Muscle layer of duodenum (tissue), 2 donors: ENCODE measurements around the gene P3H3.

Source experiments
- H3K27ac ChIP-seq: one replicate; pipeline ENCODE4 v1.7.0; 2013; ENCODE audit warnings: mild to moderate bottlenecking, low read length
- H3K27me3 ChIP-seq: one replicate; pipeline ENCODE4 v1.7.0; 2013; ENCODE audit warnings: low read depth, mild to moderate bottlenecking, control low read depth, low read length
- H3K36me3 ChIP-seq, 2 donors: one replicate each; pipeline ENCODE4 v1.7.0; 2013; ENCODE audit warnings: low read length in 2 of 2, control low read depth in 1 of 2, mild to moderate bottlenecking in 1 of 2; ENCODE audit not compliant: insufficient read depth in 2 of 2, control insufficient read depth in 1 of 2
- H3K4me1 ChIP-seq, 2 donors: one replicate each; pipeline ENCODE4 v1.7.0; 2013; ENCODE audit warnings: low read length in 2 of 2, mild to moderate bottlenecking in 2 of 2, control low read depth in 1 of 2, moderate library complexity in 1 of 2; ENCODE audit not compliant: insufficient read depth in 2 of 2, control insufficient read depth in 1 of 2
- H3K4me3 ChIP-seq, 2 donors: one replicate each; pipeline ENCODE4 v1.7.0; 2013; ENCODE audit warnings: low read length in 2 of 2, low read depth in 1 of 2, mild to moderate bottlenecking in 1 of 2
- H3K9me3 ChIP-seq, 2 donors: one replicate each; pipeline ENCODE4 v1.7.0; 2013; ENCODE audit warnings: low read length in 2 of 2, control low read depth in 1 of 2, mild to moderate bottlenecking in 1 of 2; ENCODE audit not compliant: control insufficient read depth in 1 of 2
- donor health status: healthy.

Gene P3H3

DNA sequence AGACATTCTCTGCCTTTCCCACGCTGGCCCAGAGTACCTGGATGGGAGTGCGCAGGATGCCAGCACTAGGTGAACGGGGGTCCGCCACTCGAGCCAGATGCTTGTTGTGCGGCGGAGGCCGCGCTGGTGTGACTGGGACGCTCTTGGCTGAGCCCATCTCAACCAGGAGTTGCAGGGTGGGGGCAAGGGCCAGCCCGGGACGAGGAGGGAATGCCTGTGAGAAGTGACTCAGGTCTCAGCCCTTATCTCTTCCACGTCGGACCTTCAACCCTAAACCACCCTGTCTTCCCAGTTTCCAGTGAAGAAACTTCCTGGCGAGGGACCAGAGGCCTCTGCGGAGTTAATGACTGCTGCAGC, 22.6 kb downstream of the P3H3 start:
- H3K27ac ChIP-seq = peak overlapping the region; percentile 99
- H3K36me3 ChIP-seq = peaks cover 10 to 38% of the 10 kb centered on the region in 2 donors

GRCh38 chr12:6851153-6851920, 23.1 kb downstream of the P3H3 start, which contains the start of gene CDCA3:
Gene CDCA3, minus strand, starts transcription at chr12:6851286. Its CDS starts 334 bp downstream, at chr12:6850952.
- peak within 1 kb of the TSS; percentile 99 for H3K27ac ChIP-seq
- peaks cover 14 to 22% of the 10 kb centered on the region in 2 donors for H3K4me1 ChIP-seq
- no peaks in the 10 kb centered on the region for H3K9me3 ChIP-seq
- peak within 1 kb of the TSS; percentile 89 to 91 for H3K4me3 ChIP-seq
- H3K36me3 ChIP-seq = peaks cover 10 to 38% of the 10 kb centered on the region in 2 donors
- no peaks in the 10 kb centered on the region for H3K27me3 ChIP-seq

More for the DNA sequence above, 22.6 kb downstream of the P3H3 start:
- H3K4me1 ChIP-seq = peaks cover 14 to 22% of the 10 kb centered on the region in 2 donors
- H3K27me3 ChIP-seq = no peaks in the 10 kb centered on the region
- no peaks in the 10 kb centered on the region for H3K9me3 ChIP-seq
- peak overlapping the region; percentile 89 to 91 for H3K4me3 ChIP-seq

GRCh38 chr12:6851921-6852650, 23.9 kb downstream of the P3H3 start, which contains the start of gene USP5:
Gene USP5, plus strand, starts transcription at chr12:6852150. Its CDS starts 30 bp downstream, at chr12:6852180.
- no peaks in the 10 kb centered on the region for H3K9me3 ChIP-seq
- no peaks in the 10 kb centered on the region for H3K27me3 ChIP-seq
- peaks cover 15 to 38% of the 10 kb centered on the region in 2 donors for H3K36me3 ChIP-seq
- peaks cover 14 to 22% of the 10 kb centered on the region in 2 donors for H3K4me1 ChIP-seq
- H3K4me3 ChIP-seq = peak within 1 kb of the TSS; percentile 89 to 91
- peak within 1 kb of the TSS; percentile 99 for H3K27ac ChIP-seq

DNA sequence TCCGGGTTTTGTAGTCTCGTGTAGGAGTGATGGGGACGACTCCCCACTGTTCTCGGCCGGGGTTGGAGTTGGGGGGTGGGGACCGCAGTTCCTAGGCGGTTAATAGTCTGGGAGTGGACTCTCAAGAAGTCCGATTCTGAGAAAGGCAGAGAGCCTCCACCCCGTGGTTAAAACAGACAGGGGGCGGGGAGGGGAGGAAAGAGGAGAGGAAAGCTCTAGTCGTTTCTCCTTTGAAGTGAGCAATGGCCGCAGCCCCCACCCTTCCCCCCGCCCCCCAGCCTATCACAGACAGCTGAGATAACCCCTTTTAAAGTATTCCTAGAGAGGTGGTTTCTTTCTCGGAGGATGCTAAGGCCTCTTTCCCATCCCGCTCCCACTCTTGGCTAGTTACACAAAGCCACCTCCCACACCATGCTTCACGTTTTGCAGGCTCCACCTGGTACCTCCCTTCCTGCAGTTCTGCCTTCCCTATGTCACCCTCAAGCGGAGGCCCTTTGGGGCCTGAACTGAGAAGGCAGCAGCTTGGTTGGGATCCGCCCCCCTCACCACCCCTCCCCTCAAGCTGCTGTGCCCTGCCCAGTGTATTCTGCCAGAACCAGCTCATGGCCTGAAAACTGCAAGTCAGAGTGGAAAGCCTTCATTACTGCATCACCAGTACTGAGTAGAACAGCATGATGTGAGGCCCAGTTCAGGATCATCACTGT, 24.6 kb downstream of the P3H3 start:
- Histone ChIP-seq H3K4me3 (peak overlapping the region; percentile 89 to 91), H3K9me3 (no peaks in the 10 kb centered on the region), H3K4me1 (peaks cover 14 to 22% of the 10 kb centered on the region in 2 donors), H3K27me3 (no peaks in the 10 kb centered on the region), H3K27ac (peak overlapping the region; percentile 40), H3K36me3 (peaks cover 22 to 38% of the 10 kb centered on the region in 2 donors)

GRCh38 chr12:6853626-6854025, 25.4 kb downstream of the P3H3 start:
- Histone ChIP-seq H3K4me3 (peak overlapping the region in 1 of 2 donors; percentile 91), H3K9me3 (no peaks in the 10 kb centered on the region), H3K36me3 (peaks cover 30 to 47% of the 10 kb centered on the region in 2 donors), H3K27ac (peak overlapping the region; percentile 37), H3K27me3 (no peaks in the 10 kb centered on the region), H3K4me1 (peaks cover 14 to 22% of the 10 kb centered on the region in 2 donors)

- Histone ChIP-seq H3K4me3 (no peak overlapping the region), H3K4me1 (peaks cover 14 to 22% of the 10 kb centered on the region in 2 donors), H3K27me3 (no peaks in the 10 kb centered on the region), H3K27ac (peak overlapping the region; percentile 37), H3K9me3 (no peaks in the 10 kb centered on the region), H3K36me3 (peaks cover 34 to 50% of the 10 kb centered on the region in 2 donors)
Measured at GRCh38 chr12:6854036-6854435, 25.8 kb downstream of the P3H3 start.

GRCh38 chr12:6855322-6855721, 27.1 kb downstream of the P3H3 start:
- H3K27me3 ChIP-seq = no peaks in the 10 kb centered on the region
- no peak overlapping the region for H3K27ac ChIP-seq
- peaks cover 40 to 56% of the 10 kb centered on the region in 2 donors for H3K36me3 ChIP-seq
- H3K9me3 ChIP-seq = no peaks in the 10 kb centered on the region
- H3K4me3 ChIP-seq = no peak overlapping the region
- H3K4me1 ChIP-seq = peaks cover 14 to 22% of the 10 kb centered on the region in 2 donors

DNA sequence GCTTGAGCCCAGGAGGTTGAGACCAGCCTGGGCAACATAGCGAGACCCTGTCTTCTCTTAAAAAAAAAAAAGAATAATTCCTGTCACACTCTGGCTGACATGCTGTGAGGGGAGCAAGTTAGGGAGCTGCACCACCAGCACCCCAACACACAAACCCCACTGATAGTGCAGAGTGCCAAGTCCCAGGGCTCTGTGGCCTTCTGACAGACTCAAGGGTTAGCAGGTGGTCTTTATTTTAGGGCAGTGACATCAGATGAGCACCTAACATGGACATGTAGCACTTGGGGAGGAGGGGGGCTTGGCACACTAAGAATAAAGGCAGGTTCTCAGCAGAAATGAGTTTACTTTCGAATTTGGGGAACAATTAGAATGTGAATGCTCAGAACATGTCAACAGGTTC, 30.6 kb downstream of the P3H3 start:
- Histone ChIP-seq H3K9me3 (no peaks in the 10 kb centered on the region), H3K27me3 (no peaks in the 10 kb centered on the region), H3K4me1 (peaks cover 0 to 4% of the 10 kb centered on the region in 2 donors), H3K4me3 (no peak overlapping the region), H3K27ac (no peak overlapping the region), H3K36me3 (peaks cover 73 to 84% of the 10 kb centered on the region in 2 donors)

DNA sequence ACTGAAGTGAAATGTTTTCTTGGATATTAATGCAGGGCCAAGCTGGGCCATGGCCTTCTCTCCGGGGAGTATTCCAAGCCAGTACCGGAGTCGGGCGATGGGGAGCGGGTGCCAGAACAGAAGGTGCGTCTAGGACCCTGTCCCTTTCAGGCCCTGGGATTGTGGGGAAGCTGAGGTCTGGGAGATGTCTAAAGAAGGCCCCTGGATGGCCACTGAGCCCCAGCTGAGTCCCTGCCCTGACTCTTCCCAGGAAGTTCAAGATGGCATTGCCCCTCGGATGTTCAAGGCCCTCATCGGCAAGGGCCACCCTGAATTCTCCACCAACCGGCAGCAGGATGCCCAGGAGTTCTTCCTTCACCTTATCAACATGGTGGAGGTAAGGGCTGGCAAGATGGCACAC, 31.9 kb downstream of the P3H3 start:
- Histone ChIP-seq H3K27ac (no peak overlapping the region), H3K4me1 (no peaks in the 10 kb centered on the region), H3K36me3 (peaks cover 73 to 96% of the 10 kb centered on the region in 2 donors), H3K4me3 (no peak overlapping the region), H3K27me3 (no peaks in the 10 kb centered on the region), H3K9me3 (no peaks in the 10 kb centered on the region)

DNA sequence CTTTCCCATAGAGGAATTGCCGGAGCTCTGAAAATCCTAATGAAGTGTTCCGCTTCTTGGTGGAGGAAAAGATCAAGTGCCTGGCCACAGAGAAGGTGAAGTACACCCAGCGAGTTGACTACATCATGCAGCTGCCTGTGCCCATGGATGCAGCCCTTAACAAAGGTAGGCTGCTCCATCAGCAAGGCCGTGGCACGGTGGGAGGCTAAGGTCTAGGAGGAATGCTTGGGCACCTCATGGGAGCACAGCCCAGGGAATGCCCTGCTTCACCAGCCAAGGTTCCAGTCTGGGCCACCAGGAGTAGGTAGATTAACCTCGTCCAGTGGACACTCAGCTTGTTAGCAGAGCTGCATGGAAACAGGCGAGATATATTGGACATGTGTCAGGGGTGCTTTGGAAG, 32.7 kb downstream of the P3H3 start:
- peaks cover 73 to 98% of the 10 kb centered on the region in 2 donors for H3K36me3 ChIP-seq

GRCh38 chr12:6861391-6861790, 33.2 kb downstream of the P3H3 start:
- Histone ChIP-seq H3K27me3 (no peaks in the 10 kb centered on the region), H3K27ac (no peak overlapping the region), H3K4me3 (no peak overlapping the region), H3K4me1 (no peaks in the 10 kb centered on the region), H3K9me3 (no peaks in the 10 kb centered on the region), H3K36me3 (peaks cover 69 to 97% of the 10 kb centered on the region in 2 donors)

More for the DNA sequence above, 32.7 kb downstream of the P3H3 start:
- H3K27ac ChIP-seq = no peak overlapping the region
- no peaks in the 10 kb centered on the region for H3K27me3 ChIP-seq
- H3K4me3 ChIP-seq = no peak overlapping the region
- H3K4me1 ChIP-seq = no peaks in the 10 kb centered on the region
- no peaks in the 10 kb centered on the region for H3K9me3 ChIP-seq
